ENCODE data around the gene EPB41L2. TPM values are rescaled to one million over a fixed set of nuclear protein-coding genes. Genes with fewer than 3 reads are reported as not detected.

EPB41L2 gene
- total RNA-seq, 1 experiment from 2014 or later = 199 TPM

- Histone ChIP-seq H3K27me3 (ENCODE audit: control insufficient read depth, insufficient read depth, low read length) (no peaks in the 10 kb centered on the region), H3K4me3 (ENCODE audit: low read depth in 2 of 2, low read length in 2 of 2) (no peak overlapping the region), H3K9me3 (ENCODE audit: control insufficient read depth, insufficient read depth, low read depth, low read length) (no peaks in the 10 kb centered on the region), H3K4me1 (ENCODE audit: control insufficient read depth, insufficient read depth, low read length) (no peaks in the 10 kb centered on the region), H3K36me3 (ENCODE audit: control insufficient read depth, insufficient read depth, low read length) (peaks cover 25% of the 10 kb centered on the region; the same call in 1 of the 2 replicates), H3K27ac (ENCODE audit: low read length) (no peak overlapping the region)
- POLR2A ChIA-PET = no interaction called here
- in situ Hi-C loops (cut with HindIII; ENCODE audit: low pct_unique_long_range_greater_than_20kb, low sequenced_read_pairs) = no loop called here
- intact Hi-C loops (cut with micrococcal nuclease; ENCODE audit: unreplicated experiment) = no loop called here
- no peak for ATAC-seq
- DNase-seq (ENCODE audit: low read depth, low spot score) = no peak
- no TSS peak for BruUV-seq (replicated peaks)
- TF ChIP-seq POLR2AphosphoS5 (IDR thresholded peaks at IDR 0.05; ENCODE audit: low read depth, low read length) (no peak), REST (IDR thresholded peaks at IDR 0.05; ENCODE audit: insufficient read depth in 1 of 2, low read depth in 2 of 2, low read length in 1 of 2) (no peak), CTCF (IDR thresholded peaks at IDR 0.05) (no peak), SIN3A (IDR thresholded peaks at IDR 0.05; ENCODE audit: borderline replicate concordance, insufficient read depth, low read depth, low read length) (no peak), TCF7L2 (IDR thresholded peaks at IDR 0.05; ENCODE audit: low read depth, low read length) (no peak)
- CTCF ChIA-PET = no interaction called here
Observed at GRCh38 chr6:130893277-130893676, 169.8 kb downstream of the EPB41L2 start.

GRCh38 chr6:130890521-130890971 lies 172.5 kb downstream of the EPB41L2 start:
- intact Hi-C loops (cut with micrococcal nuclease; ENCODE audit: unreplicated experiment) = no loop called here
- no peak overlapping the region for H3K27ac ChIP-seq (ENCODE audit: low read length)

More at GRCh38 chr6:130890521-130890971, 172.5 kb downstream of the EPB41L2 start:
- no TSS peak for BruUV-seq (replicated peaks)
- in situ Hi-C loops (cut with HindIII; ENCODE audit: low pct_unique_long_range_greater_than_20kb, low sequenced_read_pairs) = no loop called here
- Histone ChIP-seq H3K9me3 (ENCODE audit: control insufficient read depth, insufficient read depth, low read depth, low read length) (no peaks in the 10 kb centered on the region), H3K27me3 (ENCODE audit: control insufficient read depth, insufficient read depth, low read length) (no peaks in the 10 kb centered on the region), H3K4me1 (ENCODE audit: control insufficient read depth, insufficient read depth, low read length) (peaks cover 5% of the 10 kb centered on the region), H3K4me3 (ENCODE audit: low read depth in 2 of 2, low read length in 2 of 2) (no peak overlapping the region), H3K36me3 (ENCODE audit: control insufficient read depth, insufficient read depth, low read length) (peaks cover 25% of the 10 kb centered on the region; the same call in 1 of the 2 replicates)
- POLR2A ChIA-PET = no interaction called here
- TF ChIP-seq CTCF (IDR thresholded peaks at IDR 0.05) = no peak
- no peak for TF ChIP-seq SIN3A (IDR thresholded peaks at IDR 0.05; ENCODE audit: borderline replicate concordance, insufficient read depth, low read depth, low read length)
- TF ChIP-seq TCF7L2 (IDR thresholded peaks at IDR 0.05; ENCODE audit: low read depth, low read length) = no peak
- TF ChIP-seq POLR2AphosphoS5 (IDR thresholded peaks at IDR 0.05; ENCODE audit: low read depth, low read length) = no peak
- CTCF ChIA-PET = no interaction called here
- no peak for ATAC-seq
- DNase-seq (ENCODE audit: low read depth, low spot score) = no peak
